Loucy (cell line): ENCODE results near the gene NLRP12.

Experiments used
- CTCF ChIP-seq: fragments of 200-600 bp; sonication (generic); conservative IDR thresholded peaks from 2 replicates; pipeline ENCODE4 v1.5.1; 2014; ENCODE audit warnings: mild to moderate bottlenecking, antibody characterized with exemption, low read length
- EZH2phosphoT487 ChIP-seq: fragments of 200-600 bp; IDR thresholded peaks from 2 replicates; pipeline ENCODE4 v1.6.1; 2018; ENCODE audit warnings: antibody characterized with exemption, mild to moderate bottlenecking, moderate library complexity, borderline replicate concordance

DNA sequence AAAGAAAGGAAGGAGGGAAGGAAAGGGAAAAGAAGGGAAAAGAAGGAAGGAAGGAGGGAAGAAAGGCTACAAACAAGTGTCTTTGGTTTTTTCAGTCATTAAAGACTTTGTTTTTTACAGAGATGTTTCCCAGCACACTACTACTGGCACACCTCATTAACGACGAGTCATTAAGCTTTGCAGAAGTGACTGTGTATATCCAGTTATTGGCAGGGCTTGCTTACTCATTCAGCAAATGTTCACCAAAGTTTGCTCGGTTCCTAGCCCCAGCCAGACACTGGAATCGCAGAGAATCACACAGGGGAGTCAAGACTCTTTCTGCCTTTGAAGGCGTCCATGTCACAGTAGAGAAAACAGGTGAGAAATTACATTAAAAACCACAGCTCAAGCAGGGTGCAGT lies 4.3 kb downstream of the NLRP12 start:
- TF ChIP-seq CTCF = no peak
- no peak for TF ChIP-seq EZH2phosphoT487
